ENCODE measurements around the gene LARGE2. TPM values are rescaled to one million over a fixed set of nuclear protein-coding genes. Genes with fewer than 3 reads are reported as not detected.
A peak's percentile ranks its signal among the peaks of the same experiment; 100 is the strongest.
"Not testable (repeated sequence)": the region's sequence is repeated elsewhere in the genome, so short reads cannot be mapped to it uniquely, and the experiment has no call there.

LARGE2 gene
- total RNA-seq, 1 donor from 2014 or later = not detected

GRCh38 chr11:45897556-45897955, 24.9 kb upstream of the LARGE2 start:
- H3K27ac ChIP-seq (replicated peaks) = no peak overlapping the region
- peaks cover 34% of the 10 kb centered on the region for H3K4me1 ChIP-seq
- no peak overlapping the region for H3K4me3 ChIP-seq
- H3K9me3 ChIP-seq (replicated peaks) = no peaks in the 10 kb centered on the region
- H3K36me3 ChIP-seq = peaks cover under 1% of the 10 kb centered on the region
- intact Hi-C loops (cut with micrococcal nuclease) = no loop called here
- DNase-seq = no peak
- TF ChIP-seq, protein P1, sequence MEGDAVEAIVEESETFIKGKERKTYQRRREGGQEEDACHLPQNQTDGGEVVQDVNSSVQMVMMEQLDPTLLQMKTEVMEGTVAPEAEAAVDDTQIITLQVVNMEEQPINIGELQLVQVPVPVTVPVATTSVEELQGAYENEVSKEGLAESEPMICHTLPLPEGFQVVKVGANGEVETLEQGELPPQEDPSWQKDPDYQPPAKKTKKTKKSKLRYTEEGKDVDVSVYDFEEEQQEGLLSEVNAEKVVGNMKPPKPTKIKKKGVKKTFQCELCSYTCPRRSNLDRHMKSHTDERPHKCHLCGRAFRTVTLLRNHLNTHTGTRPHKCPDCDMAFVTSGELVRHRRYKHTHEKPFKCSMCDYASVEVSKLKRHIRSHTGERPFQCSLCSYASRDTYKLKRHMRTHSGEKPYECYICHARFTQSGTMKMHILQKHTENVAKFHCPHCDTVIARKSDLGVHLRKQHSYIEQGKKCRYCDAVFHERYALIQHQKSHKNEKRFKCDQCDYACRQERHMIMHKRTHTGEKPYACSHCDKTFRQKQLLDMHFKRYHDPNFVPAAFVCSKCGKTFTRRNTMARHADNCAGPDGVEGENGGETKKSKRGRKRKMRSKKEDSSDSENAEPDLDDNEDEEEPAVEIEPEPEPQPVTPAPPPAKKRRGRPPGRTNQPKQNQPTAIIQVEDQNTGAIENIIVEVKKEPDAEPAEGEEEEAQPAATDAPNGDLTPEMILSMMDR (IDR thresholded peaks at IDR 0.05; ENCODE audit: borderline replicate concordance) = no peak
- H3K27me3 ChIP-seq (ENCODE audit: low read depth) = no peaks in the 10 kb centered on the region

GRCh38 chr11:45899086-45899447, 23.4 kb upstream of the LARGE2 start:
- no peaks in the 10 kb centered on the region for H3K9me3 ChIP-seq (replicated peaks)
- no peaks in the 10 kb centered on the region for H3K27me3 ChIP-seq (ENCODE audit: low read depth)
- no peak for DNase-seq
- H3K36me3 ChIP-seq = peaks cover 6% of the 10 kb centered on the region
- H3K27ac ChIP-seq (replicated peaks) = peak overlapping the region; percentile 65
- intact Hi-C loops (cut with micrococcal nuclease) = no loop called here
- peaks cover 31% of the 10 kb centered on the region for H3K4me1 ChIP-seq
- TF ChIP-seq, protein P1 (IDR thresholded peaks at IDR 0.05; ENCODE audit: borderline replicate concordance) = no peak
- peak overlapping the region; percentile 73 for H3K4me3 ChIP-seq

- H3K4me3 ChIP-seq = peak overlapping the region; percentile 73
- peaks cover 31% of the 10 kb centered on the region for H3K4me1 ChIP-seq
- DNase-seq = peak; percentile 81
- intact Hi-C loops (cut with micrococcal nuclease) = no loop called here
- H3K27ac ChIP-seq (replicated peaks) = peak overlapping the region; percentile 65
- H3K27me3 ChIP-seq (ENCODE audit: low read depth) = no peaks in the 10 kb centered on the region
- TF ChIP-seq, protein P1 (IDR thresholded peaks at IDR 0.05; ENCODE audit: borderline replicate concordance) = no peak
- no peaks in the 10 kb centered on the region for H3K9me3 ChIP-seq (replicated peaks)
- H3K36me3 ChIP-seq = peaks cover 6% of the 10 kb centered on the region
Observed at GRCh38 chr11:45899448-45900174, 22.8 kb upstream of the LARGE2 start.

GRCh38 chr11:45900175-45900800, 22.2 kb upstream of the LARGE2 start:
- peaks cover 31% of the 10 kb centered on the region for H3K4me1 ChIP-seq
- intact Hi-C loops (cut with micrococcal nuclease); H3K9me3 ChIP-seq (replicated peaks); H3K27me3 ChIP-seq (ENCODE audit: low read depth); H3K36me3 ChIP-seq; DNase-seq: not testable (repeated sequence)
- peak overlapping the region; percentile 65 for H3K27ac ChIP-seq (replicated peaks)
- H3K4me3 ChIP-seq = peak overlapping the region; percentile 73

DNA sequence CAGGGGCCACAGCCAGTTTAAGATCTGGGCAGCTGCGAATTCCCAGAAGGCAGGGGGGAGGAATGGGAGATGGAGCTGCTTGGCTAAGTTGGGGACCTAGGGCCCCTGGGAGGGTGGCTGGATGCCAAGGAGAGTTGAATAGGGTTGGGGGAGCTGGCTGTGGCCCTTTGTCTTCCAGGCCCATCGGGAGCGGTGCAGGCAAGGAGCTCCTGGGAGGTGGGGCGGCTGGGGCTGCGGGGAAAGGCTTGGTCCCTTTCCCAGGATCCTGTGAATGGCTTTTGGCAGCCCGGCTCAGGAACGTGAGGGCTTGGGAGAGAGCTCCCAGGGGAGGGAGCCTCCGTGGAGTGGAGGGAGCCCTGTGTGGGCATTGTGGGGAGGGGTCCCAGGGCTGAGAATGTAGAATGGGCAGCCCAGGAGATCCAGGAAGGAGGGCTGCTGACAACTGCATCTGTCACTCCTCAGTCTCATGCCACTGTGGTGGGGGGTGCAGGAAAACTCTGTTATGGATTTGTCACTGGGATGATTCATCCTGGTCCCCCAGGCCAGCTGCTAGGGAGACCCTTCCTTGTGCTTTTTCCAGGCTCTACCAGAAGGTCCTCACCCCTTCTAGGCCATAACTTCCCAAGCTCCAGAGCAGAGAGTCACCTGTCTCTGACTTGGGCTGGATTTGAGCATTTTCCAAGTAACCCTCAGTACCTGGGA, 21.4 kb upstream of the LARGE2 start:
- TF ChIP-seq, protein P1 (IDR thresholded peaks at IDR 0.05; ENCODE audit: borderline replicate concordance) = no peak
- no peak for DNase-seq
- intact Hi-C loops (cut with micrococcal nuclease) = no loop called here
- Histone ChIP-seq H3K36me3 (peaks cover 6% of the 10 kb centered on the region), H3K4me3 (peak overlapping the region; percentile 73), H3K9me3 (replicated peaks) (no peaks in the 10 kb centered on the region), H3K27me3 (ENCODE audit: low read depth) (no peaks in the 10 kb centered on the region), H3K4me1 (peaks cover 31% of the 10 kb centered on the region), H3K27ac (replicated peaks) (no peak overlapping the region)

All from left ventricle myocardium inferior (tissue), 1 donor.